ENCODE data around the gene KHDC1L. TPM values are rescaled to one million over a fixed set of nuclear protein-coding genes. Genes with fewer than 3 reads are reported as not detected.
"Not testable (repeated sequence)": the region's sequence is repeated elsewhere in the genome, so short reads cannot be mapped to it uniquely, and the experiment has no call there.

The KHDC1L gene
- total RNA-seq, 4 donors from 2014 or later, result not detected

DNA sequence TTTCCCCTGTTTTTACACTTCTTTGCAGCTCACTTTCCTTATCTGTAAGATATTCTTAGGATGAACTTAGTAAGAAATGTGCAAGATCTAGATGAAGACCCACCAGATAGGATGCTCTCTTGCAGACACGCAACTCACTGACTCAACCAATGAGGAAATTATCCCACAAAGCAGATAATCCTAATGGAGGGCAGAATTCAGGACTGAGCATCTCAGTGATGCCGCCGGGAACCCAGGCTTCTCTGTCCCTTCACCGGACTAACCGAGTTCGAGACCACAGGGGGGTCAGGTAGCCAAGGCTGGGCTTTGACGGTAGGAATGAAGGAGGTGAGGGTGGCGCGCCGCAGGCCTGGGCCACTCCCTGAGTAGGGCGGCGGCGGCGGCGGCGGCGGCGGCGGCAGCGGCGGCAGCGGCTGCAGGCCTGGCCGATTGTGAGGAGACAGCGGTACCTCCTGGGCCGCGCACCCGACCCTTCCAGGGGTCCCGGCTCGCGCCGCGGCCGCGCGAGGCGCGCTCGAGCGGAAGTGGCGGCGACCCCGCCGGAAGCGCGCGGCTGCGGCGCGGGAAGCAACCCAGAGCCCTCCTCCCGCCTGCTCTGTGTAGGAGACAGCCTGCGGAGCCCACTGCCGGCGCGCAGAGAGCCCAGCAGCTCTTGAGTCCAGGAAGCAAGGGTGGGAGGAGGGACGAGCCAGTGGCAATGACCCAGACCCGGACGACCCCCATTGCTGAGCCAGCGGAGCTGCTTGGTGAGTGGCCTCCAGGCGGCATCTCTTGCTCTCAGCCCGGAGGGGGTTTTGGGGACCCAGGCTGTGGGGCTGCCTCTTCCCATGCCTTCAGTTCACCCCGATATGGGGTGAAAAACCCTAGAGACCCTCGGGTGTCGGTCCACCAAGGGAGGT is 37.6 kb upstream of the KHDC1L start, which contains the start of gene KHDC1:
TSS of gene KHDC1 (minus strand) at position 526 of the 899 bp plus-strand sequence. CDS start 20,679 bp downstream, outside the sequence.
- H3K4me1 ChIP-seq, result peaks cover 0 to 14% (median 3%) of the 10 kb centered on the region in 4 donors
- H3K36me3 ChIP-seq, result no peaks in the 10 kb centered on the region
- intact Hi-C loops (cut with DNase I; ENCODE audit: low total_unique reads), result no loop called here
- H3K4me3 ChIP-seq, result peak within 1 kb of the TSS; percentile 55 to 70 (median 66)
- in situ Hi-C loops (cut with MboI; ENCODE audit: low pct_ligation_motif_present in 1 of 4, low pct_unique_long_range_greater_than_20kb in 1 of 4, low sequenced_read_pairs in 3 of 4), result no loop called here
- WGBS, 2 donors (ENCODE audit: low coverage in 1 of 2), result 4 to 33% methylated on average over 1 to 22 of the region's 63 CpGs
- TF ChIP-seq POLR2AphosphoS5 (IDR thresholded peaks at IDR 0.05) (no peak), EP300 (IDR thresholded peaks at IDR 0.05; ENCODE audit: low read depth) (no peak), CTCF (IDR thresholded peaks at IDR 0.05) (no peak), POLR2A (IDR thresholded peaks at IDR 0.05) (no peak)
- no peaks in the 10 kb centered on the region for H3K9me3 ChIP-seq
- no peaks in the 10 kb centered on the region for H3K27me3 ChIP-seq
- peak; percentile 42 for DNase-seq
- peak within 1 kb of the TSS; percentile 43 to 62 (median 58) for H3K27ac ChIP-seq

- in situ Hi-C loops (cut with MboI; ENCODE audit: low pct_ligation_motif_present in 1 of 4, low pct_unique_long_range_greater_than_20kb in 1 of 4, low sequenced_read_pairs in 3 of 4) (no loop called here), intact Hi-C loops (cut with DNase I; ENCODE audit: low total_unique reads) (no loop called here)
- H3K4me3 ChIP-seq, result no peak overlapping the region
- no peaks in the 10 kb centered on the region for H3K36me3 ChIP-seq
- no peaks in the 10 kb centered on the region for H3K9me3 ChIP-seq
- DNase-seq, result no peak
- no peak for TF ChIP-seq POLR2AphosphoS5 (IDR thresholded peaks at IDR 0.05)
- TF ChIP-seq CTCF (IDR thresholded peaks at IDR 0.05), result no peak
- no peak for TF ChIP-seq EP300 (IDR thresholded peaks at IDR 0.05; ENCODE audit: low read depth)
- no peak for TF ChIP-seq POLR2A (IDR thresholded peaks at IDR 0.05)
- no peak overlapping the region for H3K27ac ChIP-seq
- peaks cover 0 to 11% (median 3%) of the 10 kb centered on the region in 4 donors for H3K4me1 ChIP-seq
- WGBS, 2 donors (ENCODE audit: low coverage in 1 of 2), result 100% methylated on average over 1 of the region's 1 CpG
- no peaks in the 10 kb centered on the region for H3K27me3 ChIP-seq
These were observed 33.4 kb upstream of the KHDC1L start for GRCh38 chr6:73258721-73259120.

DNA sequence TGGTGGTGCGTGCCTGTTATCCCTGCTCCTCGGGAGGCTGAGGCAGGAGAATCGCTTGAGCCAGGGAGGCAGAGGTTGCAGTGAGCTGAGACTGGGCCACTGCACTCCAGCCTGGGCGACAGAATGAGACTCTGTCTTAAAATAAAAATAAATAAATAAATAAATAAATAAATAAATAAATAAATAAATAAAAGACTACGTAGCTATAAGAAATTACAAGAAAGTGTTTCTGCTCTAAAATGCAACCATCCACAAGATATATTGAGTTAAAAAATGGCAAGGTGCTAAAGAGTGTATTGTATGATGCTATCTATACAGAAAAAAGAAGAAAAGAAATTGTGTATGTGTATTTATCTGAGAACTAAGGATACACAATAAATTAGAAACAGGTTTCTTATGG is 29.0 kb upstream of the KHDC1L start:
- in situ Hi-C loops (cut with MboI; ENCODE audit: low pct_ligation_motif_present in 1 of 4, low pct_unique_long_range_greater_than_20kb in 1 of 4, low sequenced_read_pairs in 3 of 4); DNase-seq; H3K4me3 ChIP-seq; intact Hi-C loops (cut with DNase I; ENCODE audit: low total_unique reads); H3K9me3 ChIP-seq; H3K27me3 ChIP-seq; H3K4me1 ChIP-seq; H3K27ac ChIP-seq; H3K36me3 ChIP-seq: not testable (repeated sequence)
- 88 to 95% methylated on average over 4 to 5 of the region's 5 CpGs for WGBS, 2 donors (ENCODE audit: low coverage in 1 of 2)

GRCh38 chr6:73252703-73253102 is 27.4 kb upstream of the KHDC1L start:
- no peak overlapping the region for H3K27ac ChIP-seq
- no peak for DNase-seq
- H3K4me3 ChIP-seq, result no peak overlapping the region
- H3K9me3 ChIP-seq, result no peaks in the 10 kb centered on the region
- WGBS, 2 donors (ENCODE audit: low coverage in 1 of 2), result 87 to 100% methylated on average over 2 of the region's 2 CpGs
- TF ChIP-seq POLR2AphosphoS5 (IDR thresholded peaks at IDR 0.05) (no peak), POLR2A (IDR thresholded peaks at IDR 0.05) (no peak), EP300 (IDR thresholded peaks at IDR 0.05; ENCODE audit: low read depth) (no peak), CTCF (IDR thresholded peaks at IDR 0.05) (no peak)
- no peaks in the 10 kb centered on the region for H3K4me1 ChIP-seq
- in situ Hi-C loops (cut with MboI; ENCODE audit: low pct_ligation_motif_present in 1 of 4, low pct_unique_long_range_greater_than_20kb in 1 of 4, low sequenced_read_pairs in 3 of 4), result no loop called here
- H3K36me3 ChIP-seq, result no peaks in the 10 kb centered on the region
- H3K27me3 ChIP-seq, result no peaks in the 10 kb centered on the region
- intact Hi-C loops (cut with DNase I; ENCODE audit: low total_unique reads), result no loop called here
